Memory B cell (primary cell): ENCODE measurements around the gene HPCAL1.

Experiments used
- ATAC-seq: fragments of 150-1000 bp; cut with Tn5 transposase; 2 replicates; pipeline ENCODE4 v1.10.0; 2021; ENCODE audit warnings: low read depth, mild to moderate bottlenecking, moderate library complexity
- DNase-seq, 2 donors: peaks; one replicate each; pipeline ENCODE4 v3.0.0; 2022; ENCODE audit warnings: low spot score in 2 of 2
- H3K27ac Mint-ChIP-seq: one replicate; pipeline ENCODE4 v1.8.0; 2022; ENCODE audit warnings: mild to moderate bottlenecking, moderate library complexity, mixed read lengths
- H3K27me3 Mint-ChIP-seq: one replicate; pipeline ENCODE4 v1.8.0; 2022; ENCODE audit warnings: mixed read lengths
- H3K36me3 Mint-ChIP-seq: one replicate; pipeline ENCODE4 v1.8.0; 2022; ENCODE audit warnings: mild to moderate bottlenecking, mixed read lengths
- H3K4me1 Mint-ChIP-seq: one replicate; pipeline ENCODE4 v1.8.0; 2022; ENCODE audit warnings: mixed read lengths
- H3K4me3 Mint-ChIP-seq: one replicate; pipeline ENCODE4 v1.8.0; 2022; ENCODE audit warnings: mild to moderate bottlenecking, moderate library complexity, mixed read lengths
- H3K9me3 Mint-ChIP-seq: one replicate; pipeline ENCODE4 v1.8.0; 2022; ENCODE audit warnings: mixed read lengths

The HPCAL1 gene

DNA sequence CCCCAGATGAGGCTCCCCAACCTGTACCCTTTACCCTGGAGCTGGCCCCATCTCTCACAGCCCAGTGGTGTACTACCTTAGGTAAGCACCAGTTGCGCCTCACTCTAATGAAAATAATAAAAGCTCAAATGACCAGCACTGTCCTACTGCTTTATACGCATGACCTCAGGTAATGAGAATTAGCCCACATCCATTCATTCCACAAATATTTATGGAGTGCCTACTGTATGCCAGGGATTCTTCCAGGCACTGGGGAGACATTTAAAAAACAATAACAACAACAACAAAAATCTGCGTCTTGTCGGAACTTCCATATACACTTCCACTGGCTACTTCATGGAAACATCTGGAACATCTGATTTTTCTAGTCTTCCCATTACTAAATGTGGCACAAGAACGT, 20.8 kb downstream of the HPCAL1 start:
- Mint-ChIP-seq H3K9me3 (no peaks in the 10 kb centered on the region), H3K36me3 (peaks cover 21% of the 10 kb centered on the region), H3K27ac (no peak overlapping the region), H3K4me3 (no peak overlapping the region), H3K4me1 (peaks cover 57% of the 10 kb centered on the region), H3K27me3 (no peaks in the 10 kb centered on the region)
- DNase-seq (no peak), ATAC-seq (no peak)

- peak; percentile 43 for ATAC-seq
- H3K4me3 Mint-ChIP-seq, result no peak overlapping the region
- H3K36me3 Mint-ChIP-seq, result peaks cover 21% of the 10 kb centered on the region
- no peaks in the 10 kb centered on the region for H3K27me3 Mint-ChIP-seq
- no peak for DNase-seq
- H3K27ac Mint-ChIP-seq, result peak overlapping the region; percentile 45
- no peaks in the 10 kb centered on the region for H3K9me3 Mint-ChIP-seq
- H3K4me1 Mint-ChIP-seq, result peaks cover 57% of the 10 kb centered on the region
These were observed 21.6 kb downstream of the HPCAL1 start for GRCh38 chr2:10324095-10324832.

- no peak for DNase-seq
- Mint-ChIP-seq H3K4me1 (peaks cover 63% of the 10 kb centered on the region), H3K4me3 (no peak overlapping the region), H3K36me3 (peaks cover 19% of the 10 kb centered on the region), H3K27ac (peak overlapping the region; percentile 22), H3K27me3 (no peaks in the 10 kb centered on the region), H3K9me3 (no peaks in the 10 kb centered on the region)
- ATAC-seq, result no peak
These were observed 22.8 kb downstream of the HPCAL1 start for GRCh38 chr2:10325278-10326145.

DNA sequence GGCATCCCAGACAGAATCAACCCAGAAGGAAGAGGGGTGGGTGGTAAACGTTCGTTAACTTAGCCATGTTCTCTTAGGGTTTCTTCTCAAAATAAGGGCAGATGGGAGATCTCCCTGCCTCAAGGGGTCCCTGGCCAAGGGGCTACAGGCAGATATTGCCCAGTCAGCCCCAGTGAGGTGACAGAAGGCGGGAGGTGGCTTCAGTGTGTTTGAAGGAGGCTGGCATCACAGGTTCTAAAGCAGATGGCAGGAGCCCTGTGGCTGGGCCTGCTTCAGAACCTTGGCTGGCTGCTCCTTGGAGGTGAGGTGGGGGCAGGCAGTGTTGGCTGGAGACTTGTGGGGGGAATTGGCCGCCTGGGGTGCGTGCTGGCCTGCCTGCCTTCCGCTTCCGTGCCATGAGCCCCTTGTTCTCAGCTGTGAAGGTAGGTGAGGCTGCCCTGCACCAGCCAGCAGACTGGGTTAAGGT, 23.5 kb downstream of the HPCAL1 start:
- no peak for DNase-seq
- Mint-ChIP-seq H3K4me1 (peaks cover 66% of the 10 kb centered on the region), H3K27me3 (no peaks in the 10 kb centered on the region), H3K9me3 (no peaks in the 10 kb centered on the region), H3K36me3 (peaks cover 13% of the 10 kb centered on the region), H3K27ac (no peak overlapping the region), H3K4me3 (no peak overlapping the region)
- ATAC-seq, result no peak

GRCh38 chr2:10326707-10327594, 24.2 kb downstream of the HPCAL1 start:
- H3K36me3 Mint-ChIP-seq, result peaks cover 13% of the 10 kb centered on the region
- H3K4me3 Mint-ChIP-seq, result no peak overlapping the region
- ATAC-seq, result no peak
- peaks cover 74% of the 10 kb centered on the region for H3K4me1 Mint-ChIP-seq
- H3K27me3 Mint-ChIP-seq, result no peaks in the 10 kb centered on the region
- no peaks in the 10 kb centered on the region for H3K9me3 Mint-ChIP-seq
- no peak overlapping the region for H3K27ac Mint-ChIP-seq
- no peak for DNase-seq

- H3K36me3 Mint-ChIP-seq, result peaks cover 7% of the 10 kb centered on the region
- DNase-seq, result no peak
- ATAC-seq, result no peak
- no peak overlapping the region for H3K4me3 Mint-ChIP-seq
- H3K9me3 Mint-ChIP-seq, result no peaks in the 10 kb centered on the region
- no peaks in the 10 kb centered on the region for H3K27me3 Mint-ChIP-seq
- peak overlapping the region; percentile 92 for H3K27ac Mint-ChIP-seq
- H3K4me1 Mint-ChIP-seq, result peaks cover 83% of the 10 kb centered on the region
These were observed 25.4 kb downstream of the HPCAL1 start for GRCh38 chr2:10327896-10328669.

- peaks cover 80% of the 10 kb centered on the region for H3K4me1 Mint-ChIP-seq
- no peaks in the 10 kb centered on the region for H3K9me3 Mint-ChIP-seq
- peaks cover 3% of the 10 kb centered on the region for H3K36me3 Mint-ChIP-seq
- peak overlapping the region; percentile 85 for H3K4me3 Mint-ChIP-seq
- H3K27me3 Mint-ChIP-seq, result no peaks in the 10 kb centered on the region
- peak overlapping the region; percentile 92 for H3K27ac Mint-ChIP-seq
- ATAC-seq (no peak), DNase-seq (no peak)
These were observed 26.2 kb downstream of the HPCAL1 start for GRCh38 chr2:10328670-10329579.

DNA sequence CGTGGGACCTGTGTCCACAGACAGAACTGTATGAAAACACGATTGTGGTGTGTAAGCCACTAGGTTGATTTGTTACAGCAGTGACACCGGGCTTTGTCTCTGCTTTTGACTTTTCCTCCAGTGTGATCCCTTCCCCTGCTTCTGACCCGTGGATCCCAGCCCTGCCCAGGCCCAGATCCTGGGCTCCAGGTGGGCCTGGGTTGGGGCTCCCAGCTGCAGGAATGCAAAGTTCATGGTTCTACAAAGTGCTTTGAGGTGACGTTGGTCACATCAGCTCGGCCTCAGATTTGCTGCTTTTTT, 26.8 kb downstream of the HPCAL1 start:
- Mint-ChIP-seq H3K36me3 (peaks cover 5% of the 10 kb centered on the region), H3K27ac (peak overlapping the region; percentile 92), H3K9me3 (no peaks in the 10 kb centered on the region), H3K4me1 (peaks cover 75% of the 10 kb centered on the region), H3K27me3 (no peaks in the 10 kb centered on the region), H3K4me3 (peak overlapping the region; percentile 85)
- ATAC-seq (no peak), DNase-seq (no peak)

GRCh38 chr2:10329880-10330699, 27.4 kb downstream of the HPCAL1 start:
- DNase-seq (no peak), ATAC-seq (no peak)
- H3K27me3 Mint-ChIP-seq, result no peaks in the 10 kb centered on the region
- peak overlapping the region; percentile 85 for H3K4me3 Mint-ChIP-seq
- H3K36me3 Mint-ChIP-seq, result peaks cover 10% of the 10 kb centered on the region
- H3K27ac Mint-ChIP-seq, result peak overlapping the region; percentile 92
- H3K9me3 Mint-ChIP-seq, result no peaks in the 10 kb centered on the region
- peaks cover 74% of the 10 kb centered on the region for H3K4me1 Mint-ChIP-seq

DNA sequence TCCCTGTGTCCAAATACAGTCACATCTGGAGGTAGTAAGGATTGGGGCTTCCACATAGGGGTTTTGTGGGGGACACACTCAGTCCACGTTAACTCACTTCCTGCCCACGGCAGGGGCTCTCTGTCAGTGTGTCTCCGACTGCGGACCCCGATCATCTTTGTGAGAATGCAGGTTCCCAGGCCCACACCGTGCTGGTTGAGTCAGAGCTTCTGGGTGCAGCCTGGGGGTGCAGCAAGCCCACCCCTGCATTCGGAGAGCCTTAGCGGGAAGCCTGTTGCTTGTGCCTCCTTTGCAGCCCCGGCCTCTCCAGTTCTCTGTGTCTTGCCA, 28.0 kb downstream of the HPCAL1 start:
- Mint-ChIP-seq H3K4me3 (peak overlapping the region; percentile 85), H3K27me3 (no peaks in the 10 kb centered on the region), H3K27ac (peak overlapping the region; percentile 92), H3K4me1 (peaks cover 73% of the 10 kb centered on the region), H3K9me3 (no peaks in the 10 kb centered on the region), H3K36me3 (peaks cover 15% of the 10 kb centered on the region)
- ATAC-seq (no peak), DNase-seq (no peak)

DNA sequence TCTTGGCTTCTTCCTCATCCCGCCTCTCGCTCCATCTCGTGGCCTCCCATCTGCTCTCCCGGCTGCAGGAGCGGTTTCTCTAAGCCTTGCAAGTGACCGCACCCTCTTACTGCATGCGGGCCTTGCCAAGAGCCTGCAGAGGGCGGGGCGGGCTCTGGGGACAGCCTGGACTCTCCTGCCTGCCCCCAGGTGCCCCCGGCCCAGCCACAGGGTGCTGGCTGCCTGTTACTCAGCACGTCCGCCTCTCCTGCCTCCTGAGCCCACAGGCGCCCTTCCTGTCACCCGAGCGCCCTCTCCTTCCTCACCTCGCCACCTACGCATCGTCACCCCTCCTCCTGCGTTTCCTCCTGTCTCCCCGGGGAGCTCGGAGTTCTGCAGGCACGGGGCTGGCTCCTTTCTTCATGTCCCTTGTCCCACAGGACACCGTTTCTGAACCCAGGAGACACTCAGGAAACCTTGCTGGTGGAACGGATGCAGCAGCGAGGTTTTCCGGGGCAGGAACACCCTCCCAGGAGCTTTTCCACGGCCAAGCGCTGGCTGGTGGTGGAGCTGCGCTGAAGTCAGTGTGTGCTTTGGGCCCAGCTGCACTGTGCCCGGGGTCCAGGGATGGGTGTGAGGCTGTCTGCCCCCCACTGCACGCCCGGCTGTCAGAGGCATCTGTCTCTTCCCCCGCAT, 28.5 kb downstream of the HPCAL1 start:
- Mint-ChIP-seq H3K4me3 (peak overlapping the region; percentile 85), H3K36me3 (peaks cover 17% of the 10 kb centered on the region), H3K4me1 (peaks cover 68% of the 10 kb centered on the region), H3K9me3 (no peaks in the 10 kb centered on the region), H3K27ac (peak overlapping the region; percentile 92), H3K27me3 (no peaks in the 10 kb centered on the region)
- ATAC-seq (peak; percentile 20), DNase-seq (peak in 1 of 2 donors; percentile 27)
